ENCODE measurements around the gene PSMD9.

Gene PSMD9

DNA sequence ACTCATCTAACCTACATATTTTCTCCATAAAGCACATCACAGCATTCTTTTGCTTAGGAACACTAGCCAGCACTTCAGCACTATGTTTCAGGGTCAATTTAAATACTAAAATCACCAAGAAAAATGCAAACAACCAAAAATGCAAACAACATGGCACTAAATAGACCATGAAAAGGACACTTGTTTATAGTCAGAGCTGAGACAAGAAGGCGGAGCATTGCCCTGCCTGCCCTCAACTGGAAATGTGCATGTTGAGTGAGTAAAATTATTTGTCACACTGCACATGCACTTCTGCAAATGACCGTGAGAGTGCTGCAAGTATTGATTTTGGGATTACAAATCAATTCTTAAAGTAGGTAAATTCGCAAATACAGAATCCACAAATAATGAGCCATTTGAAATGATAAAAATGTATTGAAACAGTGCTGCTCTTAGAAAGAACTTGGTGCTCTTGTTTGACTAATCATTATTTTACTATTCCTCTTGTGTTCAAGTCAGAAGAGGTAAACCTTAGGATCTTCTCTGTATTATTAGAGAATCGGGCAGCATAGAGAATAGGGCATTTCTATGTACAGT, 64.6 kb downstream of the PSMD9 start:
- 97% methylated on average over 3 of the region's 4 CpGs for WGBS
- Histone ChIP-seq H3K4ac (ENCODE audit: low read depth in 1 of 2, low read length in 2 of 2) (no peak overlapping the region), H3K36me3 (ENCODE audit: control insufficient read depth in 1 of 2, insufficient read depth in 2 of 2, low read depth in 1 of 2, low read length in 2 of 2) (peaks cover 0 to 17% of the 10 kb centered on the region in 2 experiments), H3K4me3 (ENCODE audit: insufficient read depth in 1 of 2, low read depth in 1 of 2, low read length in 2 of 2) (no peak overlapping the region), H3K27me3 (ENCODE audit: control insufficient read depth in 1 of 2, insufficient read depth in 1 of 2, low read length in 2 of 2) (no peaks in the 10 kb centered on the region), H3K18ac (ENCODE audit: low read depth in 1 of 2, low read length in 2 of 2) (no peak overlapping the region), H2BK5ac (ENCODE audit: low read depth, low read length, poor library complexity, severe bottlenecking) (no peak overlapping the region), H4K8ac (ENCODE audit: low read length) (no peak overlapping the region), H4K91ac (ENCODE audit: low read length) (no peak overlapping the region), H3K9ac (ENCODE audit: low read length) (no peak overlapping the region), H3K27ac (ENCODE audit: low read length, poor library complexity, severe bottlenecking) (no peak overlapping the region), H3K14ac (ENCODE audit: low read length in 2 of 2) (no peak overlapping the region), H3K4me2 (ENCODE audit: low read length, poor library complexity, severe bottlenecking) (no peak overlapping the region), H3K79me1 (replicated peaks; ENCODE audit: low read length, poor library complexity, severe bottlenecking) (peaks cover 3% of the 10 kb centered on the region), H3K4me1 (ENCODE audit: control insufficient read depth, insufficient read depth, low read depth, low read length) (peaks cover 1% of the 10 kb centered on the region), H2BK15ac (ENCODE audit: low read depth, poor library complexity, severe bottlenecking) (no peak overlapping the region), H2AK5ac (ENCODE audit: low read length, severe bottlenecking) (no peak overlapping the region), H3K23ac (ENCODE audit: low read length in 2 of 2) (no peak overlapping the region), H2BK12ac (ENCODE audit: low read length in 2 of 2) (no peak overlapping the region), H2AFZ (ENCODE audit: low read depth, low read length) (no peak overlapping the region), H3K9me3 (ENCODE audit: control insufficient read depth, low read length) (no peaks in the 10 kb centered on the region), H2BK120ac (ENCODE audit: low read depth, low read length) (no peak overlapping the region)
- DNase-seq: no peak

DNA sequence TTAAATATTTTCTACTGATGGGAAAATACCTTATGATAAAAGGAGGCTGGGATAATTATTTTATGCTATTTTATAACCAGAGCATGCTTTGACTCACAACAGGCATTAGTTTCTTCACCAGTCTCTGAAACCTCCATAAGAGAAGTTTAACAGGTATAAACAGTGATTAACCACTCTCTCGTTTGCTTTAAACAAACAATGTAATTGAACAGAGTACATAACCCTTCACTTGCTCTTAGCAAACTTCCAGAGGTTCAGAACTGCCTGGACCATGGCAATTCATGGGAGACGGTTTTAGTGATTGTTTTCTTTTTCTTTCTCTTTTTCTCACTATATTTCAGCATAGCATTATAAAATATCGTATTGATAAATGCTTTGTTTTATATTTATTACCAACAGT, 65.1 kb downstream of the PSMD9 start:
- H2BK15ac ChIP-seq (ENCODE audit: low read depth, poor library complexity, severe bottlenecking): no peak overlapping the region
- no peaks in the 10 kb centered on the region for H3K9me3 ChIP-seq (ENCODE audit: control insufficient read depth, low read length)
- WGBS: 40% methylated on average over 1 of the region's 3 CpGs
- H3K4ac ChIP-seq (ENCODE audit: low read depth in 1 of 2, low read length in 2 of 2): no peak overlapping the region
- no peak overlapping the region for H2BK5ac ChIP-seq (ENCODE audit: low read depth, low read length, poor library complexity, severe bottlenecking)
- peaks cover 5% of the 10 kb centered on the region for H3K4me1 ChIP-seq (ENCODE audit: control insufficient read depth, insufficient read depth, low read depth, low read length)
- no peaks in the 10 kb centered on the region for H3K27me3 ChIP-seq (ENCODE audit: control insufficient read depth in 1 of 2, insufficient read depth in 1 of 2, low read length in 2 of 2)
- H4K91ac ChIP-seq (ENCODE audit: low read length): no peak overlapping the region
- H3K9ac ChIP-seq (ENCODE audit: low read length): no peak overlapping the region
- no peak overlapping the region for H3K4me2 ChIP-seq (ENCODE audit: low read length, poor library complexity, severe bottlenecking)
- H3K79me1 ChIP-seq (replicated peaks; ENCODE audit: low read length, poor library complexity, severe bottlenecking): peaks cover 3% of the 10 kb centered on the region
- no peak overlapping the region for H2BK12ac ChIP-seq (ENCODE audit: low read length in 2 of 2)
- H3K36me3 ChIP-seq (ENCODE audit: control insufficient read depth in 1 of 2, insufficient read depth in 2 of 2, low read depth in 1 of 2, low read length in 2 of 2): peaks cover 4 to 21% of the 10 kb centered on the region in 2 experiments
- H3K14ac ChIP-seq (ENCODE audit: low read length in 2 of 2): no peak overlapping the region
- no peak overlapping the region for H3K18ac ChIP-seq (ENCODE audit: low read depth in 1 of 2, low read length in 2 of 2)
- no peak overlapping the region for H2AK5ac ChIP-seq (ENCODE audit: low read length, severe bottlenecking)
- no peak overlapping the region for H2BK120ac ChIP-seq (ENCODE audit: low read depth, low read length)
- H3K27ac ChIP-seq (ENCODE audit: low read length, poor library complexity, severe bottlenecking): no peak overlapping the region
- no peak overlapping the region for H3K4me3 ChIP-seq (ENCODE audit: insufficient read depth in 1 of 2, low read depth in 1 of 2, low read length in 2 of 2)
- H2AFZ ChIP-seq (ENCODE audit: low read depth, low read length): no peak overlapping the region
- H3K23ac ChIP-seq (ENCODE audit: low read length in 2 of 2): no peak overlapping the region
- DNase-seq: no peak
- H4K8ac ChIP-seq (ENCODE audit: low read length): no peak overlapping the region

GRCh38 chr12:121955258-121956237, 67.0 kb downstream of the PSMD9 start:
- peaks cover 10% of the 10 kb centered on the region for H3K4me1 ChIP-seq (ENCODE audit: control insufficient read depth, insufficient read depth, low read depth, low read length)
- H3K4ac ChIP-seq (ENCODE audit: low read depth in 1 of 2, low read length in 2 of 2): no peak overlapping the region
- no peak overlapping the region for H2BK120ac ChIP-seq (ENCODE audit: low read depth, low read length)
- no peak overlapping the region for H3K4me2 ChIP-seq (ENCODE audit: low read length, poor library complexity, severe bottlenecking)
- no peaks in the 10 kb centered on the region for H3K27me3 ChIP-seq (ENCODE audit: control insufficient read depth in 1 of 2, insufficient read depth in 1 of 2, low read length in 2 of 2)
- peak; percentile 54 for DNase-seq
- H2BK12ac ChIP-seq (ENCODE audit: low read length in 2 of 2): no peak overlapping the region
- H3K9ac ChIP-seq (ENCODE audit: low read length): no peak overlapping the region
- 92% methylated on average over 13 of the region's 13 CpGs for WGBS
- H3K18ac ChIP-seq (ENCODE audit: low read depth in 1 of 2, low read length in 2 of 2): no peak overlapping the region
- H2BK15ac ChIP-seq (ENCODE audit: low read depth, poor library complexity, severe bottlenecking): no peak overlapping the region
- H3K27ac ChIP-seq (ENCODE audit: low read length, poor library complexity, severe bottlenecking): no peak overlapping the region
- H3K36me3 ChIP-seq (ENCODE audit: control insufficient read depth in 1 of 2, insufficient read depth in 2 of 2, low read depth in 1 of 2, low read length in 2 of 2): peaks cover 11 to 24% of the 10 kb centered on the region in 2 experiments
- no peak overlapping the region for H4K91ac ChIP-seq (ENCODE audit: low read length)
- H3K23ac ChIP-seq (ENCODE audit: low read length in 2 of 2): no peak overlapping the region
- no peak overlapping the region for H2AFZ ChIP-seq (ENCODE audit: low read depth, low read length)
- no peak overlapping the region for H2BK5ac ChIP-seq (ENCODE audit: low read depth, low read length, poor library complexity, severe bottlenecking)
- H2AK5ac ChIP-seq (ENCODE audit: low read length, severe bottlenecking): no peak overlapping the region
- peaks cover 3% of the 10 kb centered on the region for H3K79me1 ChIP-seq (replicated peaks; ENCODE audit: low read length, poor library complexity, severe bottlenecking)
- H4K8ac ChIP-seq (ENCODE audit: low read length): no peak overlapping the region
- no peak overlapping the region for H3K14ac ChIP-seq (ENCODE audit: low read length in 2 of 2)
- no peaks in the 10 kb centered on the region for H3K9me3 ChIP-seq (ENCODE audit: control insufficient read depth, low read length)
- H3K4me3 ChIP-seq (ENCODE audit: insufficient read depth in 1 of 2, low read depth in 1 of 2, low read length in 2 of 2): no peak overlapping the region

DNA sequence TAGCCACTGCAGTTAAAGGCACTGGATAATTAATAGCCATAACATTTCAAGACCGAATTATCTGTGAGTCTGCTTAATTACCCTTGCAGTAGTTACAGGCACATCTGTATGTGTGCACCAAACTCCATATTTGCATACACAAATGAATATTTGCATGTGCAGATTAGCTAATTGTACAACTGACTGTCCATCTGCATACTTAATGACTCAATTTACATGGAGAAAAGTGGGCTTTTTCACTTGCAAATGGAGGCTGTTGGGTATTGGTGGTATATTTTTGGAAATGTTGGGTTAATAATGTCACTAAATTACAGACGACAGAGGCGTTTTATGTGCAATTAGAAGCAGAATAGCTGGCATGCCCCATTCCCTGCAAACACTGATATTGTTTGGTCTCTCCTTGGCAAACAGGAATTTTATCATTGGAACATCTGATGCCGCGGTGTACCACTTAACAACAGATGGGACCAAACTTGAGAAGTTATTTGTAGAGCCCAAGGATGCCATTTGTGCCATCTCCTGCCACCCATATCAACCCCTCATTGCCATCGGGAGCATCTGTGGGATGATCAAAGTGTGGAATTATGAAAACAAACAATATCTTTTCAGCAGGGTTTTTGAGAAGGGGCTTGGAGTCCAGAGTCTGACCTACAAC, 69.4 kb downstream of the PSMD9 start:
- H3K4me3 ChIP-seq (ENCODE audit: insufficient read depth in 1 of 2, low read depth in 1 of 2, low read length in 2 of 2): no peak overlapping the region
- DNase-seq: no peak
- H3K9ac ChIP-seq (ENCODE audit: low read length): no peak overlapping the region
- H3K79me1 ChIP-seq (replicated peaks; ENCODE audit: low read length, poor library complexity, severe bottlenecking): no peaks in the 10 kb centered on the region
- no peak overlapping the region for H2AFZ ChIP-seq (ENCODE audit: low read depth, low read length)
- H3K18ac ChIP-seq (ENCODE audit: low read depth in 1 of 2, low read length in 2 of 2): no peak overlapping the region
- WGBS: 96% methylated on average over 6 of the region's 6 CpGs
- H4K91ac ChIP-seq (ENCODE audit: low read length): no peak overlapping the region
- no peak overlapping the region for H3K14ac ChIP-seq (ENCODE audit: low read length in 2 of 2)
- H3K27me3 ChIP-seq (ENCODE audit: control insufficient read depth in 1 of 2, insufficient read depth in 1 of 2, low read length in 2 of 2): peaks cover 0 to 6% of the 10 kb centered on the region in 2 experiments
- no peak overlapping the region for H2BK15ac ChIP-seq (ENCODE audit: low read depth, poor library complexity, severe bottlenecking)
- H2BK120ac ChIP-seq (ENCODE audit: low read depth, low read length): no peak overlapping the region
- H2AK5ac ChIP-seq (ENCODE audit: low read length, severe bottlenecking): no peak overlapping the region
- no peak overlapping the region for H3K4me2 ChIP-seq (ENCODE audit: low read length, poor library complexity, severe bottlenecking)
- no peak overlapping the region for H3K27ac ChIP-seq (ENCODE audit: low read length, poor library complexity, severe bottlenecking)
- no peak overlapping the region for H3K23ac ChIP-seq (ENCODE audit: low read length in 2 of 2)
- peaks cover 9% of the 10 kb centered on the region for H3K4me1 ChIP-seq (ENCODE audit: control insufficient read depth, insufficient read depth, low read depth, low read length)
- no peaks in the 10 kb centered on the region for H3K9me3 ChIP-seq (ENCODE audit: control insufficient read depth, low read length)
- no peak overlapping the region for H2BK12ac ChIP-seq (ENCODE audit: low read length in 2 of 2)
- H2BK5ac ChIP-seq (ENCODE audit: low read depth, low read length, poor library complexity, severe bottlenecking): no peak overlapping the region
- H3K36me3 ChIP-seq (ENCODE audit: control insufficient read depth in 1 of 2, insufficient read depth in 2 of 2, low read depth in 1 of 2, low read length in 2 of 2): peaks cover 26 to 48% of the 10 kb centered on the region in 2 experiments
- H3K4ac ChIP-seq (ENCODE audit: low read depth in 1 of 2, low read length in 2 of 2): no peak overlapping the region
- H4K8ac ChIP-seq (ENCODE audit: low read length): peak overlapping the region; percentile 55

All from mesenchymal stem cell (in vitro differentiated cells and primary cell).